Measurements from ENCODE around the gene CTIF.

The CTIF gene

DNA sequence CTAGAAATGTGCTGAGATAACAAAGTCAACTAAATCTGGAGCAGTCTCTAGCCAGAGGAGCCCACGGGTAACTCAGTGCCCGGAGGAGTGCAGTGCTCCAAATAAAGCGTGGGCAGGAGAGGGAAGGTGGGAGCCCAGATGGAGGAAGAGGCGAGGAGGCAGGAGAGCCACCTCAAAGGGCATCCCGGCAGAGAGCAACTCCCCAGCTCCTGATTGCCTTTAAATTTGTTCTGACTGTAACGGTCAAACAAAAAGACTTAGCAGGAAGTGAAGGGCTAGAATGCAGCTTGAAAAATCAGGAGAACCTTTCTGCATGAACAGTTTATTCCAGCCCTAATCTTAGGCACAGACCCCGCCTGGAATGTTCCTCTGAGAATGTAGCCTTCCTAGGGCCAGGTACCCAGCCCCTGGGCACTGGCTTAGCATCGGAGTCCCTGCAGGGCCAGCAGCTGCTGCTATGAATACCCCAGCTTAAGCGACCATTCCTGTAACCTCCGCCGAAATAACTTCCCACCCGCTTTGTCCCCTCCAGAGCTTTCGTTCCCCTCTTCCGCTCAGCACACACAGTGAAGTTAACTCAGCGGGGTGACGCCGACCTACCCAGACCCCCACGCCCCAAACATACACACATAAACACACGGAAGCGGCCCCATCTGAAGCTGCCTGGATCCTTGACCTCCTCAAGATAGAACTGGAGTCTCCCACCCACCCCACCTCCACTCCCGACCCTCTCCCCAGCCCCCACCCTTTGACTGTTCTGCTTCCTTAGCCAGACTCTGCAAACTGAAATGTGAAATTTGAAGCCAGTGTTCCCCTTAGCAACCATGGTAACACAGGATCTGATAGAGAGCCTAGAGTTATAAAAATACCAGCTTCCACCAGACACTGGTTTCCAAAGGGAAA lies 288.7 kb downstream of the CTIF start:
- peak; percentile 5 for DNase-seq

DNA sequence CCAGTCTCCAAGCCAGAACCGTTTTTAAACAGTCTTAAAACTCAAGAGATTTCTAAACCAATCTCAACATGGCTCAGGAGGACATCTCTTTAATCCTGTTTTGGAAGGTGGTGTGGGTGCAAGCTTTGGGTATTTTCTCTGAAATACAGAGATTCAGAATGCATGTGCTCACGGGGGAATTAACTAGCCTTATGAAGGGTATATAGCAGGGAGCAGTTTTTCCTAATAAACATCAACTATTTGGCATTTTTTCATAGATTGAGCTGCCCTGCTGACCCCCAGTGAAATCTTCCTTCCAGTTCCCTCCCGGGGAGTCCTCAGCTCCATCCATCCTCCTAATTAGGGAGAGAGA lies 289.3 kb downstream of the CTIF start:
- DNase-seq: no peak

DNA sequence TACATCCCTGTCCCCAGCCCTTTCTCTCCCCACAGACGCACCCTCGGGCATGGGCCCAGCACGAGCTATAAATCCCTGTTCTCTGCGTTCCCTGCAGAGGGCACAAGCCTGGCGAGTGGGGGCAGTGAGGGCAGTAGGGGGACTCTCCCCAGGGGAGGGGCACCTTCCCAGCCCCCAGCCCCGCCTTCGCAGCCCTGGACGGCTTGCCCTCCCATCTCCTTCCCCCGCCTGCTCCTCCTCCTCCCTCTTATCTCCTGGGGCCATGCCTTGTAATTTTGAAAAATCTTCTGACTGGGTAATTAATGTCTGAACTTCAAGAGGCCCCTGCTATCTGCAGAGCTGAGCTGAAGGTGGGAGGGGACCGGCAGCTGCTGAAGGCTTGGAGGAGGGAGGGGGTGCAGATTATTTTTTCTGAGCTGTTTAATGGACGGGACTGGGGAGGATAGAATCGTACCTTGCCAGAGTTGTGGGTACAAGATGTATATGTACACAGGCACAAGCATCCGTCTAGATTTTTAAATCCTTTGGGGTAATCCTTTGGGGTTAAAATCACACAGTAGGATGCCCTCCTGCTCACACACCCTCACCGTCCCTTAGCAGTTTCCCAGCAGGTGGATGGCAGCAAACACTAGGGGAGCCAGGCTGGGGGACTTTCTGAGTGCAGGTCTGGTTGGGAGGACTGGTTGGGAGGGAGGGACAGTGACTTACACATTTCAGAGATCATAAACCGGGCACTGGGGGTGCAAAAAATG lies 290.0 kb downstream of the CTIF start:
- DNase-seq: peak; percentile 10

DNA sequence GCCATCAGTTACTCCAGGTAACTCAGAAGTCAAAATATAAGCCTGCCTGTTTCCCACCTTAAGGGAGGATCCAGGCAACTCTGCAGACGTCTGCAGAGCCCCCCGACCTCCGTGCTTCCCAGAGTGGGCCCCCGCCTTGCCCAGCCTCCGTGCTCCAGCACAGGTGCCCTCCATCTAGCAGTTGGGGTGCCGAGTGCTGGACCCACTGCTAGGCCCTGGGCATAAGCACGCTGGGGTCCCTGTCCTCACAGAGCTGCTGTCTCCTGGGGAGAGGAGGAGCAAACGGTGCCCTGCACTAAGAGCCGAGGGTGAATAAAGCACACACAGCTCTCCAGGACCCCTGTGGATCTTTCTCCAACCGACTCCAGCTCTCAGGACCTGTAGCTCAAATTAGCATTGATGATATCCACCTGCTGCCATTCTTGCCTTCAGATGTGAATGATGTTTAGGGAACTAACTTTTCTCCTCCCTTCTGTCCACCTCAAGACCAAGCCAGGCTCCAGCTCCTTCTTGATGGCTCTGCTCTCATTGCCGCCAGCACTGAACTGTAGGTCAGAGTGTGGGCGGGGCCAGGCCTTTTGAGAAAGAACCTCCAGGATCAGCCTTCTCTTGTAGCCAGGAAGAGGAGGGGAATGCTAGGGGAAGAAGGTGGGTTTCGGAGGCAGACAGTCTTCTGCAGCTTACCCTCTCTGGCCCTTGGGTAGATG lies 290.8 kb downstream of the CTIF start:
- DNase-seq: no peak

DNA sequence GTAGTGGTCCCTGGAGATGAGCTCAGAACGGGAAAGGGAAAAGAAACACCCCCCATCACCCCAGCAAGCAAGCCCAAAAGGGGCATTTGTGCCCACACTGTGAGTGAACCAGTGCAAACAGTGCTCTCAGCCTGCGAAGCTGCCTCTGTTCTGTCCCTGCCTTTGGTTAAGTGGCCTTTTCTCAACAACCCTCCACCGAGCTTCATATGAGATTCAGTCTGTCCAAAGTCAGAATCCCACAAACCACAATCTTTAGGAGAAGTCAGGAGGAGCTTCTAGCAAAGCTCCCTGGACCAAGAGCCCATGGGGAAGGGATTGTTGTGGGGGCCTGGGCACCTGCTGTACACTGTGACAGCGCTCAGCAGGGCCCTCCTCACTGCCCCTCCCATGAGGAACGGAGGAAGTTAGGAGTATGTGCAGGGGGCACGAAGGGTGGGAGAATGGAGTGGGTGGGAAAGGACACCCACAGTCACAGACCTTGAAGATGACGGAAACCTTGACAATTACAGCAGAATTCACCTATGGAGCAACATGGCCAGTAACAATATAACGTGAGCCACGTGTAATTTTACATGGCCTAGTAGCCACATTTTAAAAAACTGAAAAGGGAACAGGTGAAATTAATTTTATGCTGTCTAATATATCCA lies 292.4 kb downstream of the CTIF start:
- peak; percentile 7 for DNase-seq

DNA sequence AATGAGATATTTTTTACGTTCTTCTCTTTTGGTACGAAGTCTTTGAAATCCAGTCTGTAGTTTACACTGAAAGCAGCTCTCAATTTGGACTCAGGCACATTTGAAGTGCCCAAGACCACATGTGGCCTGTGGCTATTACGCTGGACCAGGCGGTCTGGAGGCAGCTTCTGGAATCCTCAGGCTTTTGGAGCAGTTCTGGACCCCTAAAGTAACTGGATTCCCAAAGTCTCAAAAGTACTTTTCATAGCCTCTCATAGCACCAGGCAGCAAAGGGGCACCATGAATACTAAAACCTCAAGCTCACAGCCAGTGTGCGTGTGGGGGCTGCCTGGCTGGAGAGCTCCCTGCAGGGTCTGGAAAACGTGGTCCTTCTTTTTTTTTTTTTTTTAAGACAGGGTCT lies 293.0 kb downstream of the CTIF start:
- DNase-seq: no peak

DNA sequence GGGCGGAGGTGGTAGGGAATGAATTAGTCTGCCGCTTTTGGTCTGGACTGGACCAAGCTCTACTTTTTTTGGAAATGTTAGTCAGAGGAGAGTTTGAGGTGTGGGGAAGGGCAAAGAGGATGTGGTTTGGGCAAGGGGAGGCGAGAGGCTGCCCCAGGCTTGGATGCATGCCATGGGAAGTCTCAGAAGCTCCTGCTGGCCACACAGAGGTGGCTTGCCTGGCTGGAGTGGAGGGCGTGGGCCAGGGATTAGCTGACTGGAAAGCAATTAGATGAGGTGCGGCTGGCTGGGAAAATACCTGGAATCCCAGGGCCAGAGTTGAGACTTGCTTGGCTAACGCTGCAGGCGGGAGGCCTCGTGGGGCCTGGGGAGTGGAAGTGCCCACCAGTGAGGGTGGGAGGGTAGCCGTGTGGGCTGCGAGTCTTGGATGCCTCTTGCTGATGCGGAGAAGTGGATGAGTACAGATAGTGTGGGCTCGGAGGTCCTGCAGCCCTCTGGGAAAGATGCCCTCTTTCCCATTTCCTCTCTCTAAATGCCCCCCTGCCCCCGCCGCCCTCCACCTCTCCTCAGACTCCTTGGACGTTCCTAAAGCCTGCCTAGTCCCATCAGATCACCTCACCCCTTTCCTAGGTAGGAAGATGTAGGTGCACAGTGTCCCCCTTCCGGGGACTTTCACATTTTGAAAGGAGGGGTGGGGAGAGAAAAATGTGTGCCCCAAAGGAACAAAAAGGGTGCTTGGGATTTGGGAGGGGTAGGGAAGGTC lies 294.3 kb downstream of the CTIF start:
- peak; percentile 46 for DNase-seq

DNA sequence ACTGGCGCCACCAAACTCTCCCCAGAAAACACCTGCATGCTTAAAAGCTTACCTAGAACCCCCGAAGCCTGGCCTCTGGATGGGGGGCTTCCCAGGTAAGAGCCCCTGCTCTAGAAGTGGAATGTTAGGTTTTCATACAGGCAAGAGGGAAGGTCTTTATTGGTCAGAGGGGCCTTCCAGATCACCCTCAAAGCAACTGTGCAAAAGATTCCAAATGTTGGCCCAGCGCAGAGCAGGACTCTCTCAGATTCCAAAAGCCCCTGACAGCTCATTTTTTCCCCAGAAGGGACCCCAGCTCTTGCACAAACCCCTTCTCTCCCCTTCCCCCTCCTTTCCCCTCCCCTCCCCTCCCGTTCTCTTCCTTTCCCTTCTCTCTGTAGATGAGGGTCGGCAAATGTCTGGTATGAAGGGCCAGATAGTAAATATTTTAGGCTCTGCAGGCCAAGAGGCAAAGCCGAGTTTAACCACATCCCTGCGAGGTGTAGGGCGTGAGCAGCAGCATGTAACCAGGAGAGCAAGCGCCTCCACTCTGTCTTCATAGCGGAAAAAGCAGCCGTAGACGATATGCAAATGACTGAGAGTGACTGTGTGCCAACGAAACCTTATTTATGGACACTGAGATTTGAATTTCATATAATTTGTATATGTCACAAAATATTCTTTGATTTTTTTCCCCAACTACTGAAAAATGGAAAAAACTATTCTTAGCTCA lies 295.0 kb downstream of the CTIF start:
- DNase-seq: peak; percentile 64

DNA sequence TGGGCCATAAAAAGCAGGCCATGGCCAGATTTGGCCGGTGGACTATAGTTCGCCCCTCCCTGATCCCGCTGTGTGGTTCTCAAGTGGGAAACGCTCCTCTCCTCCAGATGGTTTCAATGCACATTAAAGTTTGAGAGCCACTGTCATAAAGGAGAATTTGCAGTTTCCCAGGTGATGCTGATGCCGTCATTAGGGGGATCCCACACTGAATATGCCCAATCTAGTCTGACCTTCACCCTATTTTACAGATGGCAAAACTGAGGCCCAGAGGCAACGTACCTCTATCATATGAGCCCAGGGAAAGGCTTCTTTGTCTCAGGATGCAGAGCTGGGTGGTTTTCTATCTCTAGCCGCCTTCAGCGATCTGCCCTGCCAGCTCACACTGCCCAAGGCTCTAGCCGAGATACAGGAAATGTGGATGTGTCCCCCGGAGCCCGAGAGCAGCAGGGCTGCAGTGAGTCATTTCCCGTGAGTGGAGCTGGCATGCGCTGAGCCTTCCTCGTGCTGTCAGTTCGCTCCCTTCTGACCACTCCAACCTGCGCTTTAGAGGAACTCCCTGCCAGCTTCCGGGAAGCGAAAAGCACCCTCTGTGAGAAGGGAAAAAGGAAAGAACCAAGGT lies 295.7 kb downstream of the CTIF start:
- peak; percentile 86 for DNase-seq

DNA sequence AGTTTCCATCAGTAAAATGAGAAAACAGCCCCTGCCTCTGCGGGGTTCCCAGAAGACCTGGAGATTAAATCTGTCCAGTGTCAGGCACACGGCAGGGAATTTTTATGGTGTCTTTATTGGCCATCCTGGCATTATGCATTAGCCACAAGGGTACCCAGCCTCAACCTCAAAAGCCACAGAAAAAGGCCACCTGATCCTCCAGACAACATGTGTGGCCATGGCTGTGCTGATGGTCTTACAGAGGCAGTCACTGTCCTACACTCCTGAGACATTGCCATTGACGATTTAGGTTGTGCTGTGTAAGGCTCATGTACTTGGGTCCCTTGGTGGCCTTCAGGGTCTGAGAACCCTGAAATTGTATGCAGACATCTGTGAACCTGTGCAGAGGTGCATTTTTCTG lies 296.3 kb downstream of the CTIF start:
- peak; percentile 15 for DNase-seq

DNA sequence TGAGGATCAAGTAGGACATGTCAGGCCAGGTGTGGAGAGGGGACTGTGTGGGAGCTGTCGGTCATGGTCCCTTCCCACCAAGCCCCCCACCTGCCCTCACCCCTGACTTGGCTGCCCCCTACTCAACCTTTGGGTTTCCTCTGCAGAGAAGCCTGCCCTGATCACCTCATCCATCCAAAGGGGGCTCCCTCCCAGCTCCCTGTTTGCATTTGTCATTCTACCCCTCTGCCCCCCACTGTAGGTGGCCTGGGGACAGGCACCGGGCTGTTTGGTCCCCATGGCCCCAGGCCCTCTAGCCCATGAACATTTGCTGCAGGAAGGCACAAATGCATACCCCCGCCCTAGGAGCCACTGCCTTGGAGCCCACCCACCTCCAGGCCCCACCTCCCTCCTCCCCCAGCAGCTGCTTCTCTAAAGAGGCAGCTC lies 296.9 kb downstream of the CTIF start:
- peak; percentile 4 for DNase-seq

DNA sequence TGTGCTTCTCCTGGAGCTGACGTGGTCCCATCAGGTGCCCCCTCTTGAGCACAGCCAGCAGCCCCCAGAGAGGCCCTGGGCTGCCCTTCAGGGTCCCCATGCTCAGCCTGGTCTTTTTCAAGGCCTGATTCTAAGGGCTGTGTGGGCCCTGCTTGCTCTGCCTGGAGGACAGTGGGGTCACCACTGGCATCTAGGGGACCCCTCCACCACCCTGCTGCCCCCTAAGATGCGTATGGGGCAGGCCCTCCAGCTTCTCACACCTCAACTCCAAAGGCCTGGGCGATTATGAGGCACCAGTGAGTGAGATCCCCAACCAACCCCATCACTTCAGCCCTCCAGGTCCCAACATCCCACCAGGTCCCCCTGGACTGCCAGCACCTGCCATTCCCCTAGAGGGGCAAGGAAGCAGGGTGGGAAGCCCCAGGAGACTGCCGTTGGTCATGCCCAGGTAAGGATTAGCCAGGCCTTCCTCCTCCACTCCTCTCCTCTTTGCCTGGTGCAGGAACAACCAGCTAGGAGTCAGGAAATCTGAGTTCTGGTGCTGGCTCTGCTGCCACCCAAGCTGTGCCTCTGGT lies 297.5 kb downstream of the CTIF start:
- DNase-seq: no peak

DNA sequence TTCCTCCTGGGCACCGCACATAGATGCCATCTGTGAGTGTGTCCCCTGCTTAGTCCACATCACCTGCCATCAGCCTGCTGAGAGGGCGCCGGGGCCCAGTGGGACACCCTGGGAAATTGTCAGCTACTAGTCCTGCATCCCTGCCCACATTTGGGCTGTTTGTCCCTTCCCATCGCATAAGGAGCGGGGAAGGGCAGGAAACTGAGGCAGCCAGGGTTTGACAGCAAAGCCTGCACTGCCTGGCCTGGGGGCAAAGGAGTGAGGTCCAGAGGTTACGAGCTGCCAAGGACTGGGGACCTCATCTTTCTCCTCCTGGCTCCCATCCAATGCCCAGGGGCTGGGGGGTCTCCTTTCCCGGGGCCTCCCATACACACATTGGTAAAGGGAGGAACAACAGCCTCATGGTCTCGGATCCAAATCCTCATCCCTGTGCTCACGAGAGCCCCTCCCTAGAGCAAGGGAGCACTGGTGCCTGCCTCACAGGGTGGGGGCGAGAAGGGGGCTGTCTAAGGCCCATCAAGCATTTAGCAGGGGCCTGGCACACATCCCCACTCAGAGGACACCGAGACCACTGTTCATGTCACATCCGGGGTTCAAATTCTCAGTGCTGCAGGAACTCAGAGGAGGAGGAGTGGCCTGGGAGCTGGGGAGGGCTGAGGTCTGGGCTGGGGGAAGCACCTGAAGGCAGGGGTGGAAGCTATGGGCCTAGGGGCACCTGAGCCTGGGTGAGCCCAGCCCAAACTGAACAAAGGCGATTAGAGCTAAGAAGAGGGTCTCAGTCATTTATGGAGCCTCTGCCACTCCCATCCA lies 298.2 kb downstream of the CTIF start:
- no peak for DNase-seq

DNA sequence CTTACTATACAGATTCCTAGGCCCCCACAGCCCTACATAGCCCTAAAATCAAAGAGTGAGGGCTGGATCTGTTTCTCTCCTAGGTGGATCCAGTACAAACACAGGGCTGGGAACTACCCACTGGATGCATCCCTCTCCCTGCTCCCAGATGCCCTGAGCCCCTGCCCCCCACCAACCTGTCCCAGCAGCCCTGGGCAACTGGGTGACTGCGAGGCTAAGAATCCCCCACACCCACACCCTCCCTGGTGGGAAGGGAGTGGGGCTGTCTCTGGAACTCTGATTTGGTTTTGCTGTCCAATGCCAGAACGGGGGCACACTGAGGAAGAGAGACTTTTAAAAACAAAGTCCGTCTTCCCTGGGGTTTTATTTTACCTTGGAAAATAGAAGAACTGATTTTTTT lies 298.8 kb downstream of the CTIF start:
- no peak for DNase-seq

DNA sequence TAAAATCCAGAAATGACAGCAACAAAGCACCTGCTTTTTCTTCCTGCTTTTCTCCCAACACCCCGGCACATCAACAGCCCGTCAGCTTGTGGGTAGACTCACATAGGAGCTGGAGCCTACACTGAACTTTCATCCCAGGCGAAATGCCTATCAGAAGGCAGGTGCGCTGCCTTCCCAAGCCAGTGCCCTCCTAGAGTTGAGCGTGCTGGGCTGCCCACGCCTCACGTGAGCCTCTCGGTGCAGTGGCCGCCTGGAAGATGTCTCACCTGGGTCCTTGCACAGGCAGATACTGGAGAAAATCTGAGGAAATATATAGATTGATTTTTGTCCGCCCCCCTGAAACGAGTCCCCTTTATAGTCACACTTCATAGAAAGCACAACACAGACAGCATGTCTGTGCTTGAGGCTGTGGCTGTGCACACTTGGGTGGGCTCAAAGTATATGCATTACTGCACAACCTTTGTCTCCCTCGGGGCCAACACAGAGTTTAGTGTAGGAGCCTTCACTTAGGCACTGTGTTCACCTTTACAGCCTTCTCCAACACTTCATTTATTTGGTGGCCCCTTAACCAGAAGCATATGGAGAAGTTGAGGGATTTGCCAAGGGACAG lies 299.4 kb downstream of the CTIF start:
- no peak for DNase-seq

DNA sequence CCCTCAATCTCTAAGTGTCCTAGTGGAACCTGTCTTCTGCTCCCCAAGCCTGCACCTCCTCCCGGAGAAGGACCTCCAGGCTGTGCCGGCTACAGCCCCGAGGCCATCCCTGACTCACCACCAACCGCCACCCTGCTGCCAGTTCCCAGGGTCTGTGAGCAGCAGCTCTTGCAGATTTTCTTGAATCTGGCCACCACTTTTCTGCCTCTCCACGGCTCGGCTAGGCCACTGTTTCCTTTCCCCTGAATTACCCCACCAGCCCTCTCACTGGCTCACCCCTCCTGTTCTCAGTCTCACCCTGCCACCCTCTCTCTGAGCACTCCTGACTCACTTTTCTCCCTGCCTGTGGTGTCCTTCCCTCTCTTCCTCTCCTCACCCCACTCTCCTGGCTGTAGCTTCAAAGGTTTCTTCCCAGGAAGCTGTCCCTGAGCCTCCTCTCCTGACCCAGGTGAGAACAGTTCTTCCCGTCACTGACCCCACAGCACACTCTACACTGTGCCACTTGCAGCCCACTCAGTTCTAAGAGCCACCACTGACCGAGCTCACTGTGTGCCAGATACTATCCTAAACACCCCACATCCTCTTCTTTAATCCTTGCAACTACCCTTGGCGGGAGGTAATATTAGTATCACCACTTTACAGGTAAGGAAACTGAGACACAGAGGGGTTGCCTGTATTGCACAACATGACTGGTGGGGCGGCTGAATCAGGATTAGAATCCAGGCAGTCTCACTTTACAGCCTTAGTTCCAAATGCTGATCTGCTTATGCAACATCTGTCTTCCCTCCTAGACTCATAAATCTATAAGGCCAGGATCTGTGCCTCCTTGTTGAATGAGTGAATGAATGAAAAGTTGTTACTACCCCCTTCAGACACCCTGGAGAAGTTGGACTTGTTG lies 300.3 kb downstream of the CTIF start:
- no peak for DNase-seq

DNA sequence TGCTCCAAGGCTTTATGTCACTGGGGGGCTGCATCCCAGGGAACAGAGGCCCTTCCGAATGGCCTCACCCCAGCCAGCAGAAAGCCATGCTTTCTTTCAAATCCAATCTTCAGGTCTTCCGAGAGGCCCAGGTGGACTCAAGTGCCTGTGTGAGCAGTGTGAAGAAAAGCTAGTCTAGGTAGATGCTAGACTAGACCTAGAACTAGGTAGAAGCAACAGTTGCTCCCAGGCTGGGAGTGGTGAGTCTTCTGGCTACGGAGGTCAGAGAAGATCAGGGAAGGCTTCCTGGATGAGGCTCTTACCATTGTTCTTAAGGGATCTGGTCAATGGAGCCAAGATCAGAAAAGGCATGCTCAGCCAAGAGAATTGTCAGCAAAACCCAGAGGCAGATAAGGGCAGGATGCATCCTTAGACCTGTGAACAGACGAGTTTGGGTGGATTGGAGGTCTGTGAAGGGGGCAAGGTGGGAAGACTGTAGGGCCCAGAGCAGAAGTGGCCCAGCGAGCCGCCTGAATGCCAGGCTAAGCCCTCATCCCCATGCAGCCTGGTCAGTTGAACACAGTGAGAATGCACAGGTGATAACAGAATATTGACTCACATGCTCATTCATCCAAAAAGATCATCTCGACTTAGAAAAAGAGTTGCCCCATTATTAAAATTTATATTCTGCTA lies 301.1 kb downstream of the CTIF start:
- DNase-seq: no peak

DNA sequence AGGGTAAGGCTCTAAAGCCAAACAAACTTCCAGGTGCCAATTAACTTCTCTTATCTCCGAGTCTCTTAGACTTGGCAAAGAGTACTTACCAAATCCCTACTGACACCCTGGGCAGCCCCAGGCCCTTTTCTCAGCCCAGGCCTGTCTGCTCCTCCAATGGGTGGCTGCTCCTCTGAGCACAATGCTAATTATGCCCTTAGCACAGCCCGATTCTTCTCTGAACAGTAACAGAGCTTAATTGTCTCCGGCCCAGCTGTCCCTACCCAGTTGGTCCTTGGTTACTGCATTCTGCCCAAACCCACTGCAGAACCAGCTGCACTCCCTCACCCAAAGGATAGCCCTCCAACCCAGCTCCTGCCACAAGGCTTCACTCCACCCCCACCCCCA lies 301.7 kb downstream of the CTIF start:
- DNase-seq: no peak
